T-helper 2 cell treated with Interferon-gamma antibody and Interleukin-4, amounts not matched to agents 5 μg/mL and 100 μg/mL, for 36 hours (primary cell): ENCODE results near the gene PRKCA.

Experiments used
- DNase-seq: peaks from one replicate; pipeline ENCODE4 v3.0.0; 2021; ENCODE audit warnings: low spot score
- H3K27ac Mint-ChIP-seq: one replicate; pipeline ENCODE4 v1.8.0; 2021; ENCODE audit warnings: mild to moderate bottlenecking, mixed read lengths
- H3K27me3 Mint-ChIP-seq: one replicate; pipeline ENCODE4 v1.8.0; 2021; ENCODE audit warnings: low read depth, mixed read lengths
- H3K36me3 Mint-ChIP-seq: one replicate; pipeline ENCODE4 v1.8.0; 2021; ENCODE audit warnings: low read depth, mixed read lengths
- H3K4me1 Mint-ChIP-seq: one replicate; pipeline ENCODE4 v1.8.0; 2021; ENCODE audit warnings: low read depth, mixed read lengths
- H3K4me3 Mint-ChIP-seq: one replicate; pipeline ENCODE4 v1.8.0; 2022; ENCODE audit warnings: mild to moderate bottlenecking, moderate library complexity, mixed read lengths
- H3K9me3 Mint-ChIP-seq: one replicate; pipeline ENCODE4 v1.8.0; 2021; ENCODE audit warnings: mixed read lengths

Gene PRKCA

GRCh38 chr17:66834919-66835454 is 532.6 kb downstream of the PRKCA start, which contains the start of gene CACNG5:
TSS of gene CACNG5 (plus strand) at chr17:66835117. CDS start at chr17:66877333, 42,216 bp downstream.
- H3K4me3 Mint-ChIP-seq: no peak within 1 kb of the TSS
- no peaks in the 10 kb centered on the region for H3K36me3 Mint-ChIP-seq
- peaks cover 55% of the 10 kb centered on the region for H3K27me3 Mint-ChIP-seq
- no peak within 1 kb of the TSS for H3K27ac Mint-ChIP-seq
- H3K9me3 Mint-ChIP-seq: no peaks in the 10 kb centered on the region
- no peaks in the 10 kb centered on the region for H3K4me1 Mint-ChIP-seq
- DNase-seq: no peak

GRCh38 chr17:66835476-66835875 is 533.1 kb downstream of the PRKCA start:
- no peaks in the 10 kb centered on the region for H3K9me3 Mint-ChIP-seq
- DNase-seq: no peak
- no peak overlapping the region for H3K4me3 Mint-ChIP-seq
- H3K36me3 Mint-ChIP-seq: no peaks in the 10 kb centered on the region
- H3K27ac Mint-ChIP-seq: no peak overlapping the region
- peaks cover 52% of the 10 kb centered on the region for H3K27me3 Mint-ChIP-seq
- no peaks in the 10 kb centered on the region for H3K4me1 Mint-ChIP-seq

GRCh38 chr17:66836063-66837005 is 533.9 kb downstream of the PRKCA start:
- no peak overlapping the region for H3K4me3 Mint-ChIP-seq
- H3K36me3 Mint-ChIP-seq: no peaks in the 10 kb centered on the region
- DNase-seq: no peak
- H3K27ac Mint-ChIP-seq: no peak overlapping the region
- H3K9me3 Mint-ChIP-seq: no peaks in the 10 kb centered on the region
- H3K27me3 Mint-ChIP-seq: peaks cover 48% of the 10 kb centered on the region
- H3K4me1 Mint-ChIP-seq: no peaks in the 10 kb centered on the region

- H3K27me3 Mint-ChIP-seq: peaks cover 41% of the 10 kb centered on the region
- H3K27ac Mint-ChIP-seq: no peak overlapping the region
- H3K36me3 Mint-ChIP-seq: no peaks in the 10 kb centered on the region
- no peaks in the 10 kb centered on the region for H3K4me1 Mint-ChIP-seq
- DNase-seq: no peak
- H3K9me3 Mint-ChIP-seq: no peaks in the 10 kb centered on the region
- no peak overlapping the region for H3K4me3 Mint-ChIP-seq
Observed at GRCh38 chr17:66837226-66837625, 534.8 kb downstream of the PRKCA start.

GRCh38 chr17:66837885-66838665 is 535.7 kb downstream of the PRKCA start:
- H3K27me3 Mint-ChIP-seq: peaks cover 36% of the 10 kb centered on the region
- H3K4me3 Mint-ChIP-seq: no peak overlapping the region
- H3K9me3 Mint-ChIP-seq: no peaks in the 10 kb centered on the region
- H3K36me3 Mint-ChIP-seq: no peaks in the 10 kb centered on the region
- no peaks in the 10 kb centered on the region for H3K4me1 Mint-ChIP-seq
- H3K27ac Mint-ChIP-seq: no peak overlapping the region
- DNase-seq: no peak

- Mint-ChIP-seq H3K27me3 (peaks cover 23% of the 10 kb centered on the region), H3K4me1 (no peaks in the 10 kb centered on the region), H3K9me3 (no peaks in the 10 kb centered on the region), H3K4me3 (no peak overlapping the region), H3K27ac (no peak overlapping the region), H3K36me3 (no peaks in the 10 kb centered on the region)
- no peak for DNase-seq
Observed at GRCh38 chr17:66839616-66840015, 537.2 kb downstream of the PRKCA start.

GRCh38 chr17:66840061-66840460 is 537.6 kb downstream of the PRKCA start:
- no peak overlapping the region for H3K4me3 Mint-ChIP-seq
- H3K4me1 Mint-ChIP-seq: no peaks in the 10 kb centered on the region
- no peak overlapping the region for H3K27ac Mint-ChIP-seq
- H3K27me3 Mint-ChIP-seq: peaks cover 22% of the 10 kb centered on the region
- no peak for DNase-seq
- H3K36me3 Mint-ChIP-seq: no peaks in the 10 kb centered on the region
- H3K9me3 Mint-ChIP-seq: no peaks in the 10 kb centered on the region

- H3K9me3 Mint-ChIP-seq: no peaks in the 10 kb centered on the region
- no peak for DNase-seq
- H3K4me3 Mint-ChIP-seq: no peak overlapping the region
- no peak overlapping the region for H3K27ac Mint-ChIP-seq
- H3K27me3 Mint-ChIP-seq: peaks cover 14% of the 10 kb centered on the region
- no peaks in the 10 kb centered on the region for H3K4me1 Mint-ChIP-seq
- H3K36me3 Mint-ChIP-seq: no peaks in the 10 kb centered on the region
Observed at GRCh38 chr17:66841328-66841727, 538.9 kb downstream of the PRKCA start.

- Mint-ChIP-seq H3K27ac (no peak overlapping the region), H3K4me3 (no peak overlapping the region), H3K36me3 (no peaks in the 10 kb centered on the region), H3K27me3 (peaks cover 10% of the 10 kb centered on the region), H3K4me1 (no peaks in the 10 kb centered on the region), H3K9me3 (no peaks in the 10 kb centered on the region)
- DNase-seq: no peak
Observed at GRCh38 chr17:66841744-66842143, 539.3 kb downstream of the PRKCA start.

GRCh38 chr17:66842505-66842904 is 540.1 kb downstream of the PRKCA start:
- Mint-ChIP-seq H3K36me3 (no peaks in the 10 kb centered on the region), H3K4me1 (no peaks in the 10 kb centered on the region), H3K27me3 (peaks cover 4% of the 10 kb centered on the region), H3K4me3 (no peak overlapping the region), H3K9me3 (no peaks in the 10 kb centered on the region), H3K27ac (no peak overlapping the region)
- no peak for DNase-seq

- Mint-ChIP-seq H3K36me3 (no peaks in the 10 kb centered on the region), H3K4me1 (no peaks in the 10 kb centered on the region), H3K4me3 (no peak overlapping the region), H3K9me3 (no peaks in the 10 kb centered on the region), H3K27me3 (peaks cover 3% of the 10 kb centered on the region), H3K27ac (no peak overlapping the region)
- DNase-seq: no peak
Observed at GRCh38 chr17:66842959-66843358, 540.5 kb downstream of the PRKCA start.

- no peaks in the 10 kb centered on the region for H3K9me3 Mint-ChIP-seq
- no peak overlapping the region for H3K27ac Mint-ChIP-seq
Observed at GRCh38 chr17:66843627-66844026, 541.2 kb downstream of the PRKCA start.

GRCh38 chr17:66847704-66848103 is 545.3 kb downstream of the PRKCA start:
- Mint-ChIP-seq H3K36me3 (no peaks in the 10 kb centered on the region), H3K27ac (no peak overlapping the region), H3K27me3 (peaks cover 4% of the 10 kb centered on the region), H3K4me1 (no peaks in the 10 kb centered on the region), H3K9me3 (no peaks in the 10 kb centered on the region), H3K4me3 (no peak overlapping the region)
- DNase-seq: no peak

More at GRCh38 chr17:66843627-66844026, 541.2 kb downstream of the PRKCA start:
- DNase-seq: no peak
- no peak overlapping the region for H3K4me3 Mint-ChIP-seq
- H3K36me3 Mint-ChIP-seq: no peaks in the 10 kb centered on the region
- no peaks in the 10 kb centered on the region for H3K27me3 Mint-ChIP-seq
- no peaks in the 10 kb centered on the region for H3K4me1 Mint-ChIP-seq

- Mint-ChIP-seq H3K36me3 (no peaks in the 10 kb centered on the region), H3K4me3 (no peak overlapping the region), H3K9me3 (no peaks in the 10 kb centered on the region), H3K27me3 (peaks cover 6% of the 10 kb centered on the region), H3K4me1 (no peaks in the 10 kb centered on the region), H3K27ac (no peak overlapping the region)
- no peak for DNase-seq
Observed at GRCh38 chr17:66848496-66848895, 546.1 kb downstream of the PRKCA start.
